ENCODE results near the gene TRAIP. TPM values are rescaled to one million over a fixed set of nuclear protein-coding genes. Genes with fewer than 3 reads are reported as not detected.

TRAIP gene
- total RNA-seq, 1 donor from 2014 or later = 3.2 TPM

DNA sequence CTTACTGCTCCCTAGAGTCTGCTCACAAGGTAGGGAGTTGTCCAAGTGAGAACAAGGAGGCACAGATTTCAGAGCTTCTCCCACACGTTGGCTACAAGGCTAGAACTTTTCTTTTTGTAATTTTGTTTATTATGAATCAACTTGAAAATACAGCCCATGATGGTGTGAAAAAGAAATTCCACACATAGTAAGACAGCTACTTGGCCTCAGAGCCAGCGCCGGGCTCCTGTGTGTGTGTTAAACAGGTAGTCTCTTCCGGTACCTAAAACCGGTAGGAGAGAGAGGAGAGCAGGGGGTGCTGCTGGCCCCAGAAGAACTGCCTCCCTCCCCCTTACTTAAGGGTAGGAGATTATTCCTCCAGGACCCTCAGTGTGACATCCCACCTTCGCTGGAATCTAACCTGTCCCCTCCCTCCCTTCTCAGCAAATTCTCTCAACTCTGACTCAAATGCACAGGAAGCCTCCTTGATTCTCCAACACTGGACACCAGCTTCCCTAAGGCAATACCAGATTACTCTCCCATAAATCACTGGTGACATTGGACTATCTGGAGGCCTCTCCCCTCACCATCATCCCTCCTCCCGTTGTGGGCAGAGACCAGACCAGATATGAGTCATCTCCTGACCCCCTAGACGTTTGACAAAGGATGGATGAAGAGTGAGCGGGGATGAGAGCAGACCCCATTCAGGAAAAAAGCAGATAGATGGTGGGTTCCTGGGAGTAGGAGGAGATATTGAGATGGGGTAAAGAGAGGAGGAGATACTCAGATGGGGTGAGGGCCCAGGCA lies 65.5 kb downstream of the TRAIP start:
- Histone ChIP-seq H3K9ac (ENCODE audit: low read length) (no peak overlapping the region), H3K36me3 (ENCODE audit: insufficient read depth, low read length) (no peaks in the 10 kb centered on the region), H3K9me3 (ENCODE audit: insufficient read depth, low read depth, low read length) (no peaks in the 10 kb centered on the region), H3K4me1 (ENCODE audit: insufficient read depth, low read length) (peaks cover 10% of the 10 kb centered on the region), H4K20me1 (ENCODE audit: insufficient read depth, low read length) (no peaks in the 10 kb centered on the region), H2AFZ (ENCODE audit: low read depth, low read length) (no peak overlapping the region), H3K4me3 (ENCODE audit: insufficient read depth, low read depth, low read length) (no peak overlapping the region), H3K79me2 (ENCODE audit: insufficient read depth, low read length) (peaks cover 5% of the 10 kb centered on the region), H3K27me3 (ENCODE audit: insufficient read depth, low read length) (no peaks in the 10 kb centered on the region), H3K27ac (ENCODE audit: low read depth, low read length) (no peak overlapping the region), H3K4me2 (ENCODE audit: low read length) (no peak overlapping the region)
- Mint-ChIP-seq H3K4me3 (ENCODE audit: unreplicated experiment) (no peak overlapping the region), H3K27me3 (ENCODE audit: low read depth, unreplicated experiment) (peaks cover 5% of the 10 kb centered on the region), H3K4me1 (ENCODE audit: low read depth, unreplicated experiment) (peaks cover 8% of the 10 kb centered on the region), H3K9me3 (ENCODE audit: unreplicated experiment) (peaks cover 2% of the 10 kb centered on the region), H3K27ac (ENCODE audit: unreplicated experiment) (no peak overlapping the region), H3K36me3 (ENCODE audit: low read depth, unreplicated experiment) (peaks cover 3% of the 10 kb centered on the region)
- DNase-seq (ENCODE audit: low read depth) (no peak), FAIRE-seq (no peak)
- TF ChIP-seq CTCF (IDR thresholded peaks at IDR 0.05; ENCODE audit: insufficient read depth, low read depth, low read length) = no peak

DNA sequence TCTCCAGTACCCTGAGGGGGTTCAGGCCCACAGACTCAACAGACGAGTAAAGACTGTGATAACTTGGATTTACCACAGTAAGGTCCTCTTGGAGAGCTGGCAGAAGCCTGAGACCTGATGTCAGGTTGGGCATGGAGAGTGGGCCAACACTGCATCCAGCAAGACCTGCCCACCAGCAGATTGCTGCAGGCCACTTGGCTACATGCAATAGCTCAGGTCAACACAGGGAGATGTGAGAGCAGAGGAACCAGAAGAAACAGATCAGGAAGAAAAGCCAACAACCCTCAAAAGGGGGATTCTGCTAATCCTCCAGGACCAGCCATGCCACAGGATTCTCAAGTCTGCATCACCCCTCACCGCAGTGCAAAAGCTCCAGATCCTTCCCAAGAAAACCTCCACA lies 68.3 kb downstream of the TRAIP start:
- Histone ChIP-seq H3K9me3 (ENCODE audit: insufficient read depth, low read depth, low read length) (no peaks in the 10 kb centered on the region), H3K27me3 (ENCODE audit: insufficient read depth, low read length) (no peaks in the 10 kb centered on the region), H3K36me3 (ENCODE audit: insufficient read depth, low read length) (no peaks in the 10 kb centered on the region), H3K79me2 (ENCODE audit: insufficient read depth, low read length) (peaks cover 31% of the 10 kb centered on the region), H3K27ac (ENCODE audit: low read depth, low read length) (no peak overlapping the region), H2AFZ (ENCODE audit: low read depth, low read length) (no peak overlapping the region), H3K4me2 (ENCODE audit: low read length) (no peak overlapping the region), H3K4me3 (ENCODE audit: insufficient read depth, low read depth, low read length) (no peak overlapping the region), H3K9ac (ENCODE audit: low read length) (no peak overlapping the region), H3K4me1 (ENCODE audit: insufficient read depth, low read length) (peaks cover 17% of the 10 kb centered on the region), H4K20me1 (ENCODE audit: insufficient read depth, low read length) (no peaks in the 10 kb centered on the region)
- FAIRE-seq (no peak), DNase-seq (ENCODE audit: low read depth) (no peak)
- no peak overlapping the region for H3K27ac Mint-ChIP-seq (ENCODE audit: unreplicated experiment)
- peaks cover 4% of the 10 kb centered on the region for H3K27me3 Mint-ChIP-seq (ENCODE audit: low read depth, unreplicated experiment)
- TF ChIP-seq CTCF (IDR thresholded peaks at IDR 0.05; ENCODE audit: insufficient read depth, low read depth, low read length) (no peak), EZH2 (IDR thresholded peaks at IDR 0.05; ENCODE audit: insufficient read depth, low read length) (no peak)
- peaks cover 6% of the 10 kb centered on the region for H3K36me3 Mint-ChIP-seq (ENCODE audit: low read depth, unreplicated experiment)
- peaks cover 12% of the 10 kb centered on the region for H3K4me1 Mint-ChIP-seq (ENCODE audit: low read depth, unreplicated experiment)
- H3K4me3 Mint-ChIP-seq (ENCODE audit: unreplicated experiment) = no peak overlapping the region
- H3K9me3 Mint-ChIP-seq (ENCODE audit: unreplicated experiment) = peaks cover 2% of the 10 kb centered on the region

DNA sequence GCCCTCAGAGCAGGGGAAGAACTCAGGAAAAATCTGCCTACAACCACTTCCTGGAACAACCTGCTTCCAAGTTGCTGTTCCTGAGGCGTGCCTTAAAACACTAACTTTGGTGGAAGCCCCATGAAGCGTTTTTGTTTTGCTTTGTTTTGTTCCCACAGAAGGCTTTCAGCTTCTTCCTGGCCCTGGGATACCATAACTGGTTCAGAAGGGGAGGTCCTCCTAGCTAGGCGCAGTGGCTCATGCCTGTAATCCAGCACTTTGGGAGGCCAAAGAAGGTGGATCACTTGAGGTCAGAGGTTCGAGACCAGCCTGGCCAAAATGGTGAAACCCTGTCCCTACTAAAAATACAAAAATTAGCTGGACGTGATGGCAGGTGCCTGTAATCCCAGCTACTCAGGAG lies 68.8 kb downstream of the TRAIP start:
- H3K79me2 ChIP-seq (ENCODE audit: insufficient read depth, low read length) = peaks cover 35% of the 10 kb centered on the region
- Mint-ChIP-seq H3K9me3 (ENCODE audit: unreplicated experiment) (peaks cover 2% of the 10 kb centered on the region), H3K27ac (ENCODE audit: unreplicated experiment) (no peak overlapping the region), H3K4me3 (ENCODE audit: unreplicated experiment) (no peak overlapping the region), H3K36me3 (ENCODE audit: low read depth, unreplicated experiment) (peaks cover 6% of the 10 kb centered on the region), H3K27me3 (ENCODE audit: low read depth, unreplicated experiment) (peaks cover 4% of the 10 kb centered on the region), H3K4me1 (ENCODE audit: low read depth, unreplicated experiment) (peaks cover 12% of the 10 kb centered on the region)
- H3K9ac ChIP-seq (ENCODE audit: low read length) = no peak overlapping the region
- FAIRE-seq = no peak
- peaks cover 17% of the 10 kb centered on the region for H3K4me1 ChIP-seq (ENCODE audit: insufficient read depth, low read length)
- TF ChIP-seq CTCF (IDR thresholded peaks at IDR 0.05; ENCODE audit: insufficient read depth, low read depth, low read length) (no peak), EZH2 (IDR thresholded peaks at IDR 0.05; ENCODE audit: insufficient read depth, low read length) (no peak)
- H3K9me3 ChIP-seq (ENCODE audit: insufficient read depth, low read depth, low read length) = no peaks in the 10 kb centered on the region
- H3K4me3 ChIP-seq (ENCODE audit: insufficient read depth, low read depth, low read length) = no peak overlapping the region
- peaks cover 1% of the 10 kb centered on the region for H4K20me1 ChIP-seq (ENCODE audit: insufficient read depth, low read length)
- no peaks in the 10 kb centered on the region for H3K36me3 ChIP-seq (ENCODE audit: insufficient read depth, low read length)
- no peak for DNase-seq (ENCODE audit: low read depth)
- no peaks in the 10 kb centered on the region for H3K27me3 ChIP-seq (ENCODE audit: insufficient read depth, low read length)
- no peak overlapping the region for H2AFZ ChIP-seq (ENCODE audit: low read depth, low read length)
- H3K27ac ChIP-seq (ENCODE audit: low read depth, low read length) = no peak overlapping the region
- H3K4me2 ChIP-seq (ENCODE audit: low read length) = no peak overlapping the region

All from astrocyte (in vitro differentiated cells and primary cell).